ENCODE results near the gene SLCO2B1.

DNA sequence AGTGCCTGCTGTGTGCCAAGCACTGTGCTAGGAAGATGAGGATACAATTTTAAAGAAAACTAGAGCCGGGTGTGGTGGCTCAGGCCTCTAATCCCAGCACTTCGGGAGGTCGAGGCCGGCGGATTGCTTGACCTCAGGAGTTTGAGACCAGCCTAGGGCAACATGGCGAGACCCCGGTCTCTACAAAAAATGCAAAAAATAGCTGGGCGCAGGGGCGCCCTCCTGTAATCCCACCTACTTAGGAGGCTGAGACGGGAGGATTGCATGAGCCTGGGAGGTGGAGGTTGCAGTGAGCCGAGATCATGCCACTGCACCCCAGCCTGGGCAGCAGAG, 98.0 kb downstream of the SLCO2B1 start:
- TF ChIP-seq POLR2A (IDR thresholded peaks at IDR 0.05), result no peak
- TF ChIP-seq, protein P1, sequence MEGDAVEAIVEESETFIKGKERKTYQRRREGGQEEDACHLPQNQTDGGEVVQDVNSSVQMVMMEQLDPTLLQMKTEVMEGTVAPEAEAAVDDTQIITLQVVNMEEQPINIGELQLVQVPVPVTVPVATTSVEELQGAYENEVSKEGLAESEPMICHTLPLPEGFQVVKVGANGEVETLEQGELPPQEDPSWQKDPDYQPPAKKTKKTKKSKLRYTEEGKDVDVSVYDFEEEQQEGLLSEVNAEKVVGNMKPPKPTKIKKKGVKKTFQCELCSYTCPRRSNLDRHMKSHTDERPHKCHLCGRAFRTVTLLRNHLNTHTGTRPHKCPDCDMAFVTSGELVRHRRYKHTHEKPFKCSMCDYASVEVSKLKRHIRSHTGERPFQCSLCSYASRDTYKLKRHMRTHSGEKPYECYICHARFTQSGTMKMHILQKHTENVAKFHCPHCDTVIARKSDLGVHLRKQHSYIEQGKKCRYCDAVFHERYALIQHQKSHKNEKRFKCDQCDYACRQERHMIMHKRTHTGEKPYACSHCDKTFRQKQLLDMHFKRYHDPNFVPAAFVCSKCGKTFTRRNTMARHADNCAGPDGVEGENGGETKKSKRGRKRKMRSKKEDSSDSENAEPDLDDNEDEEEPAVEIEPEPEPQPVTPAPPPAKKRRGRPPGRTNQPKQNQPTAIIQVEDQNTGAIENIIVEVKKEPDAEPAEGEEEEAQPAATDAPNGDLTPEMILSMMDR (IDR thresholded peaks at IDR 0.05), result peak in 1 of 6 experiments; percentile 4
